Mesendoderm (in vitro differentiated cells): ENCODE measurements around the gene TBC1D23. TPM values are rescaled to one million over a fixed set of nuclear protein-coding genes. Genes with fewer than 3 reads are reported as not detected.

Experiments used
- DNase-seq: peaks from one replicate; pipeline ENCODE4 v3.0.0; 2013
- H2AK5ac ChIP-seq: 2 replicates; pipeline ENCODE4 v1.6.1; 2013; ENCODE audit warnings: low read length, inconsistent platforms
- H2BK120ac ChIP-seq: 2 replicates; pipeline ENCODE4 v1.6.1; 2013; ENCODE audit warnings: low read depth, mild to moderate bottlenecking, low read length, moderate library complexity, mixed read lengths
- H2BK15ac ChIP-seq: replicated peaks from 2 replicates; pipeline ENCODE4 v1.6.1; 2013; ENCODE audit warnings: low read depth, mild to moderate bottlenecking, moderate library complexity
- H2BK5ac ChIP-seq: 2 replicates; pipeline ENCODE4 v1.6.1; 2013; ENCODE audit warnings: low read length, inconsistent platforms
- H3K18ac ChIP-seq: 2 replicates; pipeline ENCODE4 v1.6.1; 2013; ENCODE audit warnings: mild to moderate bottlenecking, low read length, mixed read lengths
- H3K23ac ChIP-seq: one replicate; pipeline ENCODE4 v1.6.1; 2013; ENCODE audit warnings: low read length
- H3K27ac ChIP-seq: 2 replicates; pipeline ENCODE4 v1.5.1; 2013; ENCODE audit warnings: low read depth, mild to moderate bottlenecking, inconsistent platforms, low read length, moderate library complexity
- H3K27me3 ChIP-seq: 2 replicates; pipeline ENCODE4 v1.6.1; 2013; ENCODE audit warnings: low read length, control low read depth, mild to moderate bottlenecking, inconsistent platforms; ENCODE audit not compliant: insufficient read depth, poor library complexity
- H3K36me3 ChIP-seq: 2 replicates; pipeline ENCODE4 v1.6.1; 2013; ENCODE audit warnings: low read length, inconsistent platforms; ENCODE audit not compliant: control insufficient read depth, insufficient read depth
- H3K4ac ChIP-seq: one replicate; pipeline ENCODE4 v1.6.1; 2013; ENCODE audit warnings: low read depth, mild to moderate bottlenecking, low read length, moderate library complexity
- H3K4me1 ChIP-seq: 2 replicates; pipeline ENCODE4 v1.6.1; 2013; ENCODE audit warnings: low read depth, low read length, inconsistent platforms; ENCODE audit not compliant: control insufficient read depth
- H3K4me2 ChIP-seq: 2 replicates; pipeline ENCODE4 v1.6.1; 2013; ENCODE audit warnings: low read length
- H3K4me3 ChIP-seq: 2 replicates; pipeline ENCODE4 v1.5.1; 2013; ENCODE audit warnings: mild to moderate bottlenecking, low read length
- H3K56ac ChIP-seq: one replicate; pipeline ENCODE4 v1.6.1; 2013; ENCODE audit warnings: low read length
- H3K79me1 ChIP-seq: 2 replicates; pipeline ENCODE4 v1.6.1; 2013; ENCODE audit warnings: low read length, inconsistent platforms
- H3K79me2 ChIP-seq: 2 replicates; pipeline ENCODE4 v1.6.1; 2013; ENCODE audit warnings: mild to moderate bottlenecking, low read length; ENCODE audit not compliant: control insufficient read depth, insufficient read depth
- H3K9ac ChIP-seq: 2 replicates; pipeline ENCODE4 v1.6.1; 2013; ENCODE audit warnings: low read length, inconsistent platforms
- H4K5ac ChIP-seq: one replicate; pipeline ENCODE4 v1.6.1; 2013; ENCODE audit warnings: low read length
- H4K8ac ChIP-seq: one replicate; pipeline ENCODE4 v1.6.1; 2013; ENCODE audit warnings: low read depth, mild to moderate bottlenecking, control low read depth, low read length, moderate library complexity
- WGBS: extraction: QIAGEN DNeasy Blood & Tissue Kit; methylation state at CpG from one replicate; pipeline ENCODE4 v1.1.7; 2013; ENCODE audit warnings: low lambda C conversion rate, missing lambda C conversion rate; ENCODE audit not compliant: insufficient coverage; ENCODE audit errors: extremely low coverage; 5-methylcytosine and 5-hydroxymethylcytosine counted together
- polyA plus RNA-seq, 2 experiments: library from polyadenylated mRNA; stranded (reverse); fragments of 200-250 nt; gene quantifications; one replicate each; pipeline ENCODE4 v1.2.3, GENCODE V29; 2013

The TBC1D23 gene
- polyA plus RNA-seq (2013, experiment 1 of 2): 15.2 TPM
- 15.3 TPM for polyA plus RNA-seq (2013, experiment 2 of 2)

DNA sequence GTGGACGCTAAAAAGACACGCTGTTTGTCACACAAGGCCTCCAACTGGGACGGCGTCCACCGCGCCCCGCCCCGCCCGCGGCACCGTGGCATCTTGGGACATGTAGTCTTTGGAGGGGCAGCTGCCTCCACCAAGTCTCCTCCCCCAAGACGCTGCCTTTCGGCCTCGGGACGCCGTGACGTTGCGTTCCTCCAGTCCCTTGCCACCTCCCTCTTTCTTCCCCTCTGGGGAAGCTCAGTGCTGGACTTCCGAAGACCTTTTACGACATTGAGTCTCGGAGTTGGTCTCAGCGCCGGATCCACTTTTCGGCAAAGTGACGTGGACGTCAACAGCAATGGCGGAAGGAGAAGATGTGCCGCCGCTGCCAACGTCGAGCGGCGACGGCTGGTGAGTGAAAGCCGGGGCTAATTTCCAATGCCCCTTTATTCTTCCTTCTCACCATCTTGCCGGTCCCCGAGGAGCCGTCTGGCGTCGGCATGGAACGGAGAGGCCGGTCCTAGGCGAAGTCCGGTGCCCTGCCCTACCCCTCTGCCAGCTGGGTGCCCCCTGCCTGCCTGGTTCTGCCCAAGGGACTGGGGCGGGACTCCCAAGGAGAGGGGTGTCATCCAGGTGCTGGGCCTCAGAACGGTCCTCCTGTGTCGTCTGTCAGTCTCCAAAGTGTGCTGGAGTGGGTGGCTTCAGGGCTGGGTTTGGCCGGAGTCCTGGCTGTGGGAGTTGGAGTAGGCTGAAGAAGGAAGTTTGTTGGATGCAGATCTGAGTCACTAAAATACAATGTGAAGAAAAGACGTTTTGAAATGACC, at the start of gene TBC1D23:
TBC1D23 (plus strand) TSS at position 308 of the 800 bp plus-strand sequence; CDS start at position 335, 27 bp downstream.
- H3K18ac ChIP-seq: peak within 1 kb of the TSS; percentile 9
- peaks cover 9% of the 10 kb centered on the region for H3K79me1 ChIP-seq
- H3K23ac ChIP-seq: no peak within 1 kb of the TSS
- no CpG with 5 or more reads among the region's 49 CpGs for WGBS
- H2BK120ac ChIP-seq: no peak within 1 kb of the TSS
- no peak within 1 kb of the TSS for H4K8ac ChIP-seq
- H3K4ac ChIP-seq: no peak within 1 kb of the TSS
- H3K9ac ChIP-seq: peak within 1 kb of the TSS; percentile 90
- no peak within 1 kb of the TSS for H3K27ac ChIP-seq
- no peak within 1 kb of the TSS for H2BK5ac ChIP-seq
- peak; percentile 100 for DNase-seq
- no peaks in the 10 kb centered on the region for H3K36me3 ChIP-seq
- H3K27me3 ChIP-seq: no peaks in the 10 kb centered on the region
- peaks cover 12% of the 10 kb centered on the region for H3K79me2 ChIP-seq
- peak within 1 kb of the TSS; percentile 78 for H3K4me2 ChIP-seq
- no peaks in the 10 kb centered on the region for H3K4me1 ChIP-seq
- no peak within 1 kb of the TSS for H2BK15ac ChIP-seq
- no peak within 1 kb of the TSS for H2AK5ac ChIP-seq
- no peak within 1 kb of the TSS for H4K5ac ChIP-seq
- peak within 1 kb of the TSS; percentile 92 for H3K56ac ChIP-seq
- peak within 1 kb of the TSS; percentile 74 for H3K4me3 ChIP-seq

DNA sequence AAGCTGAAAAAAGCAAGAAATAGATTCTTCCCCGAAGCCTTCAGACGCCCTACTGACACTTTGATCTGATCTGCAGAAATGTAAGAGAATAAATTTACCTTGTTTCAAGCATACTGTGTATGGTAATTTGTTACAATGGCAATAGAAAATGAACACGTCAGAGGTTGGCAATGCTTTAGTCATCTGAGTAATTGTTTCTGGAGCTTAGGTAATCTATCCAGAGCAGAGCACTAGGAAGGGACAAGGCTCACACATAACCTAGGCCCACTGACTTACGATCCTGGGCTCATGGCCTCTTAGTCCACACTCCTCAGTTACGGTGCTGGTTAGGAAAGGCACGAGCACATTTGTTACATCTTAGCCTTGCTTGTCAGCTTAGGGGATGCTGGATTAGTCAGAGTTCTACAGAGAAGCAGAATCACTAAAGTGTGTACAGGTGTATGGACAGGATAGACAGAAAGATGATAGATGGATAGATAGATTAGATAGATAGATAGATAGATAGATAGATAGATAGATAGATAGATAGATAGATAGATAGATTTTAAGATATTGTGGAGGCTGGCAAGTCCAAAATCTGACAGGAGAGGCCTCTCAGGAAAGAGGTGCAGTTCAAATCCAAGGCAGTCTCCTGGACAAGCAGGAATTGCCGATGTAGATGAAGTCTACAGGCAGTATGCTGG, 46.8 kb upstream of the TBC1D23 start:
- Histone ChIP-seq H3K23ac (no peak overlapping the region), H4K5ac (no peak overlapping the region), H3K27ac (no peak overlapping the region), H4K8ac (no peak overlapping the region), H2BK5ac (no peak overlapping the region), H2AK5ac (no peak overlapping the region), H3K79me2 (no peaks in the 10 kb centered on the region), H3K9ac (no peak overlapping the region), H3K27me3 (no peaks in the 10 kb centered on the region), H3K4me3 (no peak overlapping the region), H2BK120ac (no peak overlapping the region), H3K18ac (no peak overlapping the region), H3K4me2 (no peak overlapping the region), H3K56ac (no peak overlapping the region), H3K79me1 (no peaks in the 10 kb centered on the region), H2BK15ac (no peak overlapping the region), H3K36me3 (no peaks in the 10 kb centered on the region), H3K4me1 (no peaks in the 10 kb centered on the region), H3K4ac (no peak overlapping the region)
- no peak for DNase-seq
- WGBS: no CpG with 5 or more reads among the region's 7 CpGs

DNA sequence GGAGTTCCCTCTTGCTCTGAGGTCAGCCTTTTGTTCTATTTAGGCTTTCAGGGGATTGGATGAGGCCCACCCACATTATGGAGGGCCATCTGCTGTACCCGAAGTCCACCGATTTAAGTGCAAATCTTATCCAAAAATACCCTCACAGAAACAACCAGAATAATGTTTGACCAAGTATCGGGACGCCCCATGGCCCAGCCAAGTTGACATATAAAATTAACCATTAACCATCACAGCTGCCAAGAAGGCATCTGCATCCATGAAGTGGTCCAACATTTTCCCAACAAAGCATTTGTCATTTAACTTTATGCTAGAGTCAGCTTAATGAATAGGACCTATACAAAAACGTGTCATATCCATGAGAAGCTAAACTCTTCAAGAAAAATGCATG, 46.2 kb upstream of the TBC1D23 start:
- no peak overlapping the region for H3K23ac ChIP-seq
- H3K4ac ChIP-seq: no peak overlapping the region
- H2BK5ac ChIP-seq: no peak overlapping the region
- no peak overlapping the region for H3K4me2 ChIP-seq
- WGBS: no CpG with 5 or more reads among the region's 5 CpGs
- H4K8ac ChIP-seq: no peak overlapping the region
- no peak overlapping the region for H3K4me3 ChIP-seq
- H2AK5ac ChIP-seq: no peak overlapping the region
- DNase-seq: no peak
- no peak overlapping the region for H3K9ac ChIP-seq
- no peak overlapping the region for H2BK120ac ChIP-seq
- H3K27me3 ChIP-seq: no peaks in the 10 kb centered on the region
- H3K27ac ChIP-seq: no peak overlapping the region
- no peaks in the 10 kb centered on the region for H3K36me3 ChIP-seq
- H3K79me2 ChIP-seq: no peaks in the 10 kb centered on the region
- no peaks in the 10 kb centered on the region for H3K79me1 ChIP-seq
- H3K18ac ChIP-seq: no peak overlapping the region
- no peaks in the 10 kb centered on the region for H3K4me1 ChIP-seq
- no peak overlapping the region for H4K5ac ChIP-seq
- H3K56ac ChIP-seq: no peak overlapping the region
- H2BK15ac ChIP-seq: no peak overlapping the region

DNA sequence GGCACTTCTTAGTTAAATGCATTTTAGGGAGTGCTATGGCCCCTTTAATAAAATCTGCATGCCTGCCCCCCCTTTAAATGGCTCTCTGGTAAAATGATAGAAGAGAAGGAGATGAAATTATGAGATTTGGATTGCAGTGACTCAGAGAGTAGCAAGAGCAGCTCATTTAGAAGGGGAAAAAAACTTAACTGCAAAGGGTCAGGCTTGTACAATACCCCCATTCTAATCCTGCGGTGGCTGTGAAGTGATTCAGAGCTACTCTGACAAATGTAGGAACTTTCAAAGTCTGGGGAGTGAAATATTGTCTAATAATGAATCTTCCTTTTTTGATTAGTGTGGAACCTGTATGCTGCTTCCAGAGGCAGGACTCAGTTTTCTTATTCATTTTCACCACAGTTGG, 44.1 kb upstream of the TBC1D23 start:
- H3K23ac ChIP-seq: no peak overlapping the region
- no peak overlapping the region for H4K5ac ChIP-seq
- H3K79me2 ChIP-seq: no peaks in the 10 kb centered on the region
- H3K56ac ChIP-seq: no peak overlapping the region
- no peak overlapping the region for H3K4me3 ChIP-seq
- H3K4ac ChIP-seq: no peak overlapping the region
- H3K4me2 ChIP-seq: no peak overlapping the region
- H3K27me3 ChIP-seq: no peaks in the 10 kb centered on the region
- no peaks in the 10 kb centered on the region for H3K79me1 ChIP-seq
- DNase-seq: no peak
- no peak overlapping the region for H2AK5ac ChIP-seq
- no peak overlapping the region for H2BK120ac ChIP-seq
- no peak overlapping the region for H3K27ac ChIP-seq
- WGBS: no CpG with 5 or more reads among the region's 1 CpG
- H4K8ac ChIP-seq: no peak overlapping the region
- H3K4me1 ChIP-seq: no peaks in the 10 kb centered on the region
- H3K36me3 ChIP-seq: no peaks in the 10 kb centered on the region
- no peak overlapping the region for H3K9ac ChIP-seq
- H2BK15ac ChIP-seq: no peak overlapping the region
- H3K18ac ChIP-seq: no peak overlapping the region
- H2BK5ac ChIP-seq: no peak overlapping the region

DNA sequence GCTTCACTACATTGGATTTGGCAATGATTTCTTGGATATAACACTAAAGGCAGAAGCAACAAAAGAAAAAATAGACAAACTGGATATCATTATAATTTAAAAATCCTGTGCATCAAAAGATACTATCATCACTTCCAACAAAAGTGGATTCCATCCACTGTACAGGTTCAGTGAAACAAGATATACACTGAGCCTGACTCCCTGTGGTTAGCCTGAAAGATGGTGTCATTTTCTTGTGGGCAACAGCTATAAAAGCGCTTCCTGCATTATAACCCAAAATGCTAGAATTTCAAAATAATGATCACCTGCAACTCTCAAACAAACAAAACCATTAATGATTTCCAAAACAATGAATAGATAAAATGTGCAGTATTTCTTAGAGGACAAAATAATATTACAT, 39.6 kb upstream of the TBC1D23 start:
- H4K8ac ChIP-seq: no peak overlapping the region
- H3K27ac ChIP-seq: no peak overlapping the region
- H3K56ac ChIP-seq: no peak overlapping the region
- no peak overlapping the region for H3K23ac ChIP-seq
- H3K4me2 ChIP-seq: no peak overlapping the region
- no peaks in the 10 kb centered on the region for H3K36me3 ChIP-seq
- no CpG with 5 or more reads among the region's 1 CpG for WGBS
- H3K4me1 ChIP-seq: no peaks in the 10 kb centered on the region
- DNase-seq: no peak
- H3K79me2 ChIP-seq: no peaks in the 10 kb centered on the region
- H3K4ac ChIP-seq: no peak overlapping the region
- H4K5ac ChIP-seq: no peak overlapping the region
- H2AK5ac ChIP-seq: no peak overlapping the region
- H2BK5ac ChIP-seq: no peak overlapping the region
- H3K4me3 ChIP-seq: no peak overlapping the region
- no peak overlapping the region for H2BK120ac ChIP-seq
- H3K27me3 ChIP-seq: no peaks in the 10 kb centered on the region
- H3K9ac ChIP-seq: no peak overlapping the region
- no peak overlapping the region for H3K18ac ChIP-seq
- no peak overlapping the region for H2BK15ac ChIP-seq
- H3K79me1 ChIP-seq: no peaks in the 10 kb centered on the region
